H1 (cell line): ENCODE data around the gene FBLIM1. TPM values are rescaled to one million over a fixed set of nuclear protein-coding genes. Genes with fewer than 3 reads are reported as not detected.

ENCODE experiments used
- CTCF ChIA-PET: fragments of 300-600 bp; sonication (Branson Sonifier 250); formaldehyde crosslinking; loops from one replicate; lab custom pipeline; 2021; ENCODE audit not compliant: partially characterized antibody; lab: Charles Lee
- POLR2A ChIA-PET: fragments of 300-600 bp; sonication (Branson Sonifier 250); formaldehyde crosslinking; loops from one replicate; lab custom pipeline; 2021; ENCODE audit warnings: inconsistent platforms; ENCODE audit not compliant: partially characterized antibody; lab: Charles Lee
- DNase-seq, 2 experiments: peaks; one replicate each; pipeline versions ENCODE4 v3.0.0 to v3.0.0-alpha.2; 2010 to 2022; ENCODE audit warnings: low spot score in 2 of 2, low read depth in 1 of 2, mixed read lengths in 1 of 2
- FAIRE-seq: peaks from 2 replicates; lab custom pipeline; 2011; peaks lifted over from hg19 to GRCh38; lab: Jason Lieb, UNC
- H2AFZ ChIP-seq: 2 replicates; pipeline ENCODE4 v1.8.1; 2012; ENCODE audit warnings: low read length, inconsistent platforms
- H2AK5ac ChIP-seq: 2 replicates; pipeline ENCODE4 v1.6.1; 2013; ENCODE audit warnings: low read depth, low read length
- H2BK120ac ChIP-seq: replicated peaks from 2 replicates; pipeline ENCODE3; 2013; ENCODE audit warnings: low read depth, low read length, inconsistent platforms
- H2BK12ac ChIP-seq: 2 replicates; pipeline ENCODE4 v1.6.1; 2013; ENCODE audit warnings: low read depth, low read length
- H2BK15ac ChIP-seq: 2 replicates; pipeline ENCODE4 v1.6.1; 2013; ENCODE audit warnings: low read length
- H2BK20ac ChIP-seq: 2 replicates; pipeline ENCODE4 v1.6.1; 2013; ENCODE audit warnings: low read length
- H2BK5ac ChIP-seq: 2 replicates; pipeline ENCODE4 v1.6.1; 2013; ENCODE audit warnings: low read depth, low read length
- H3K14ac ChIP-seq: 2 replicates; pipeline ENCODE4 v1.6.1; 2013; ENCODE audit warnings: inconsistent platforms; ENCODE audit not compliant: insufficient read length
- H3K18ac ChIP-seq: 2 replicates; pipeline ENCODE4 v1.6.1; 2013; ENCODE audit warnings: low read length; ENCODE audit errors: extremely low read depth
- H3K23ac ChIP-seq: 2 replicates; pipeline ENCODE4 v1.6.1; 2013; ENCODE audit warnings: inconsistent platforms; ENCODE audit not compliant: insufficient read length
- H3K23me2 ChIP-seq: 2 replicates; pipeline ENCODE4 v1.6.1; 2013; ENCODE audit warnings: low read depth, low read length
- H3K27ac ChIP-seq: 2 replicates; pipeline ENCODE4 v1.6.1; 2011; ENCODE audit warnings: low read depth, low read length, inconsistent platforms
- H3K27me3 ChIP-seq, 4 experiments: replicated peaks in 1 of 4; 1 replicate in 1 of 4; 2 replicates in 3 of 4; pipeline versions ENCODE4 v1.6.1 to v1.8.1; 2011 to 2013; ENCODE audit warnings: low read length in 3 of 4, mild to moderate bottlenecking in 3 of 4, inconsistent platforms in 2 of 4, mixed read lengths in 2 of 4, moderate library complexity in 1 of 4; ENCODE audit not compliant: control insufficient read depth in 3 of 4, insufficient read depth in 3 of 4; ENCODE audit errors: extremely low read depth in 1 of 4
- H3K36me3 ChIP-seq, 4 experiments: 2 replicates each; pipeline versions ENCODE4 v1.6.1 to v1.8.1; 2011 to 2013; ENCODE audit warnings: mild to moderate bottlenecking in 4 of 4, low read length in 3 of 4, moderate library complexity in 2 of 4, control low read depth in 1 of 4, inconsistent platforms in 1 of 4; ENCODE audit not compliant: insufficient read depth in 4 of 4, control insufficient read depth in 2 of 4
- H3K4ac ChIP-seq: replicated peaks from 2 replicates; pipeline ENCODE3; 2013; ENCODE audit warnings: low read length, low read depth, mixed read lengths, inconsistent platforms; ENCODE audit not compliant: insufficient read length
- H3K4me1 ChIP-seq, 4 experiments: replicated peaks in 1 of 4; 1 replicate in 1 of 4; 2 replicates in 3 of 4; pipeline versions ENCODE4 v1.6.1 to v1.8.1; 2011 to 2013; ENCODE audit warnings: low read length in 3 of 4, inconsistent platforms in 2 of 4, mixed read lengths in 1 of 4; ENCODE audit not compliant: insufficient read depth in 4 of 4, control insufficient read depth in 3 of 4
- H3K4me2 ChIP-seq, 2 experiments: 2 replicates each; pipeline versions ENCODE4 v1.6.1 to v1.8.1; 2011 to 2013; ENCODE audit warnings: low read depth in 2 of 2, low read length in 2 of 2, control low read depth in 1 of 2, inconsistent platforms in 1 of 2, mild to moderate bottlenecking in 1 of 2; ENCODE audit not compliant: insufficient read depth in 1 of 2
- H3K4me3 ChIP-seq, 4 experiments: fragments of 200-600, 300-600 bp in 1 of 4; sonication (generic), shearing (Covaris generic), sonication (Bioruptor Twin) in 1 of 4; 2 replicates each; pipeline versions ENCODE4 v1.5.1 to v1.8.1; 2011 to 2016; ENCODE audit warnings: low read length in 4 of 4, low read depth in 3 of 4, control low read depth in 2 of 4, inconsistent platforms in 2 of 4, mild to moderate bottlenecking in 2 of 4, mixed read lengths in 1 of 4, moderate library complexity in 1 of 4; ENCODE audit not compliant: insufficient read depth in 2 of 4; ENCODE audit errors: extremely low read depth in 1 of 4
- H3K56ac ChIP-seq: replicated peaks from 2 replicates; pipeline ENCODE3; 2013; ENCODE audit warnings: low read depth, mild to moderate bottlenecking, mixed read lengths, low read length, inconsistent platforms; ENCODE audit not compliant: insufficient read length
- H3K79me1 ChIP-seq: 2 replicates; pipeline ENCODE4 v1.6.1; 2013; ENCODE audit warnings: low read depth, low read length, control low read depth
- H3K79me2 ChIP-seq, 2 experiments: 2 replicates each; pipeline versions ENCODE4 v1.6.1 to v1.8.1; 2012 to 2013; ENCODE audit warnings: low read length in 2 of 2, mild to moderate bottlenecking in 2 of 2, inconsistent platforms in 1 of 2; ENCODE audit not compliant: insufficient read depth in 2 of 2, control insufficient read depth in 1 of 2
- H3K9ac ChIP-seq, 4 experiments: replicated peaks in 1 of 4; 1 replicate in 1 of 4; 2 replicates in 3 of 4; pipeline versions ENCODE4 v1.6.1 to v1.8.1; 2011 to 2013; ENCODE audit warnings: low read depth in 3 of 4, low read length in 3 of 4, control low read depth in 2 of 4, mild to moderate bottlenecking in 2 of 4, moderate library complexity in 2 of 4, inconsistent platforms in 1 of 4; ENCODE audit errors: extremely low read depth in 1 of 4
- H3K9me3 ChIP-seq, 2 experiments: 2 replicates each; pipeline versions ENCODE4 v1.6.1 to v1.8.1; 2012 to 2013; ENCODE audit warnings: mild to moderate bottlenecking in 2 of 2, moderate library complexity in 2 of 2, control low read depth in 1 of 2, inconsistent platforms in 1 of 2, low read depth in 1 of 2, low read length in 1 of 2, mixed read lengths in 1 of 2; ENCODE audit not compliant: insufficient read depth in 2 of 2
- H4K20me1 ChIP-seq, 2 experiments: replicated peaks in 1 of 2; 2 replicates each; pipeline versions ENCODE3 to v1.8.1; 2011 to 2013; ENCODE audit warnings: inconsistent platforms in 2 of 2, low read length in 2 of 2, mild to moderate bottlenecking in 1 of 2; ENCODE audit not compliant: insufficient read depth in 2 of 2, control insufficient read depth in 1 of 2
- H4K5ac ChIP-seq: 2 replicates; pipeline ENCODE4 v1.6.1; 2013; ENCODE audit warnings: low read length, low read depth, mixed read lengths, inconsistent platforms; ENCODE audit not compliant: insufficient read length
- H4K8ac ChIP-seq: 2 replicates; pipeline ENCODE4 v1.8.0; 2013; ENCODE audit warnings: mild to moderate bottlenecking, moderate library complexity, low read length, inconsistent platforms; ENCODE audit not compliant: insufficient read depth; ENCODE audit errors: extremely low read depth
- H4K91ac ChIP-seq: replicated peaks from 2 replicates; pipeline ENCODE3; 2013; ENCODE audit warnings: low read length, mixed read lengths, inconsistent platforms; ENCODE audit not compliant: insufficient read length
- CEBPB ChIP-seq: IDR thresholded peaks from 2 replicates; pipeline ENCODE4 v1.6.1; 2012; ENCODE audit warnings: low read depth, low read length
- CREB1 ChIP-seq: IDR thresholded peaks from 2 replicates; pipeline ENCODE4 v1.6.1; 2012; ENCODE audit warnings: inconsistent platforms
- EZH2 ChIP-seq: fragments of 200-600 bp; sonication (generic); IDR thresholded peaks from 2 replicates; pipeline ENCODE4 v1.7.1; 2012; ENCODE audit warnings: low read depth, mild to moderate bottlenecking, moderate library complexity, low read length, inconsistent platforms; ENCODE audit not compliant: severe bottlenecking
- GABPA ChIP-seq: IDR thresholded peaks from 2 replicates; pipeline ENCODE4 v1.6.1; 2011; ENCODE audit warnings: mild to moderate bottlenecking, low read length, moderate library complexity, borderline replicate concordance; ENCODE audit not compliant: insufficient read depth
- HDAC6 ChIP-seq: IDR thresholded peaks from one replicate; pipeline ENCODE4 v1.7.1; 2012; ENCODE audit warnings: low read depth, mild to moderate bottlenecking, inconsistent platforms, low read length, moderate library complexity
- JUN ChIP-seq: IDR thresholded peaks from 2 replicates; pipeline ENCODE4 v1.6.1; 2011; ENCODE audit warnings: low read depth, mild to moderate bottlenecking, improper control_type of control experiment, low read length
- KDM1A ChIP-seq: fragments of 200-600, 300-600 bp; sonication (generic); IDR thresholded peaks from 2 replicates; pipeline ENCODE4 v1.7.1; 2016; ENCODE audit warnings: mild to moderate bottlenecking, low read length, borderline replicate concordance
- POLR2AphosphoS5 ChIP-seq: IDR thresholded peaks from 2 replicates; pipeline ENCODE4 v1.6.1; 2011; ENCODE audit warnings: low read depth, low read length
- SRF ChIP-seq: IDR thresholded peaks from 2 replicates; pipeline ENCODE4 v1.6.1; 2011; ENCODE audit warnings: mild to moderate bottlenecking, low read depth, low read length, moderate library complexity
- ZNF274 ChIP-seq: IDR thresholded peaks from 2 replicates; pipeline ENCODE4 v1.7.0; 2012; ENCODE audit warnings: low read length, borderline replicate concordance; ENCODE audit errors: extremely low read depth
- WGBS, 2 experiments: shearing (Covaris generic) in 1 of 2; methylation state at CpG; one replicate each; pipeline versions ENCODE4 v1.1.6 to v1.1.7; 2013 to 2015; ENCODE audit warnings: low lambda C conversion rate in 2 of 2, mixed read lengths in 2 of 2, inconsistent platforms in 1 of 2, low coverage in 1 of 2, missing lambda C conversion rate in 1 of 2; ENCODE audit not compliant: insufficient replicate concordance in 2 of 2, insufficient coverage in 1 of 2, insufficient read length in 1 of 2; ENCODE audit errors: extremely low coverage in 1 of 2, missing lambda C conversion rate in 1 of 2; 5-methylcytosine and 5-hydroxymethylcytosine counted together
- polyA plus RNA-seq, 7 experiments: library from polyadenylated mRNA; depleted of rRNA in 3 of 7; stranded (reverse) in 5 of 7; unstranded in 2 of 7; fragments of >200 nt in 5 of 7; fragments of 200-250 nt in 2 of 7; gene quantifications; 1 replicate in 5 of 7; 2 replicates in 1 of 7; 4 replicates in 1 of 7; pipeline versions ENCODE4 v1.2.1 to v1.2.3, GENCODE V29; 2011 to 2013; ENCODE audit warnings: missing spikeins in 2 of 7, mixed read lengths in 2 of 7
- total RNA-seq: library from RNA; stranded (reverse); fragmentation: NEBNext Ultra II Directional; extraction: Animal tissue kit (Norgen Biotek cat#: 25700); gene quantifications from 2 replicates; pipeline ENCODE4 v1.2.1, GENCODE V29; 2021

FBLIM1 gene
- total and polyA plus RNA-seq, 2 of the 8 experiments (the other 6 are each of a cell fraction or from before 2014, with no cell fraction given), result 66.6 to 66.7 TPM

GRCh38 chr1:15735304-15736037 lies 23.1 kb upstream of the FBLIM1 start:
- Histone ChIP-seq H3K9ac (no peak overlapping the region), H3K27me3 (no peaks in the 10 kb centered on the region), H3K23ac (no peak overlapping the region), H3K27ac (no peak overlapping the region), H2BK20ac (no peak overlapping the region), H4K20me1 (peaks cover 4 to 7% of the 10 kb centered on the region in 2 experiments), H3K36me3 (peaks cover 1 to 8% (median 3%) of the 10 kb centered on the region in 4 experiments; a peak in 5 of 8 replicates), H2AK5ac (no peak overlapping the region), H3K23me2 (no peaks in the 10 kb centered on the region), H3K9me3 (no peaks in the 10 kb centered on the region), H3K4me1 (peaks cover 0 to 14% (median 4%) of the 10 kb centered on the region in 4 experiments; a peak in 4 of 7 replicates), H3K4me3 (no peak overlapping the region), H3K79me2 (no peaks in the 10 kb centered on the region), H4K91ac (no peak overlapping the region), H3K4ac (no peak overlapping the region), H3K14ac (no peak overlapping the region), H2BK5ac (0 out of 2 replicates have a peak overlapping the region, but pooled peaks have one; percentile 35), H2AFZ (no peak overlapping the region), H2BK15ac (no peak overlapping the region), H3K56ac (no peak overlapping the region), H3K4me2 (no peak overlapping the region), H4K8ac (no peak overlapping the region), H2BK12ac (no peak overlapping the region), H3K18ac (no peak overlapping the region; the same call in 1 of the 2 replicates), H4K5ac (no peak overlapping the region), H2BK120ac (no peak overlapping the region), H3K79me1 (no peaks in the 10 kb centered on the region)
- no peak for TF ChIP-seq ZNF274
- TF ChIP-seq KDM1A, result no peak
- TF ChIP-seq POLR2AphosphoS5, result no peak
- no peak for TF ChIP-seq CEBPB
- no peak for TF ChIP-seq SRF
- no peak for TF ChIP-seq CREB1
- no peak for TF ChIP-seq HDAC6
- no peak for TF ChIP-seq GABPA
- TF ChIP-seq JUN, result no peak
- no peak for TF ChIP-seq EZH2
- FAIRE-seq (no peak), DNase-seq (no peak)
- ChIA-PET POLR2A (interaction anchor here (1.6 to 1.7 kb wide), 2 partner anchors 12 to 13 kb away, joined by 4 read pairs; no protein-coding TSS in a partner anchor), CTCF (interaction anchor here (1.1 to 1.2 kb wide), 3 partner anchors 33 to 162 kb away, joined by 3 read pairs; no protein-coding TSS in a partner anchor)
- WGBS, 2 experiments, result 84% methylated on average over 4 of the region's 12 CpGs; no CpG with 5 or more reads in 1 of the 2 experiments
